OCI-LY7 (cell line): Measurements from ENCODE around the gene FERMT2. TPM values are rescaled to one million over a fixed set of nuclear protein-coding genes. Genes with fewer than 3 reads are reported as not detected.

ENCODE experiments used
- BruUV-seq: library from RNA; stranded (reverse); fragments of 400-500 nt; replicated peaks from 2 replicates; lab custom pipeline; 2021; lab: Mats Ljungman, UMichigan
- CTCF ChIA-PET: fragments of 300-600 bp; sonication (Branson Sonifier 250); formaldehyde crosslinking; loops from one replicate; lab custom pipeline; 2022; ENCODE audit warnings: antibody characterized with exemption; ENCODE audit not compliant: unreplicated experiment; lab: Charles Lee
- POLR2A ChIA-PET: fragments of 300-600 bp; sonication (Branson Sonifier 250); formaldehyde crosslinking; loops from one replicate; lab custom pipeline; 2022; ENCODE audit warnings: antibody characterized with exemption; lab: Charles Lee
- DNase-seq: peaks from one replicate; pipeline ENCODE4 v3.0.0-alpha.2; 2015; ENCODE audit warnings: low spot score
- H2AFZ ChIP-seq: fragments of 200-600 bp; sonication (generic), shearing (Covaris generic); 2 replicates; pipeline ENCODE4 v1.6.1; 2014; ENCODE audit warnings: mild to moderate bottlenecking, antibody characterized with exemption, low read length, moderate library complexity
- H3K27ac ChIP-seq: fragments of 200-600 bp; sonication (generic); 2 replicates; pipeline ENCODE4 v1.5.1; 2014; ENCODE audit warnings: mixed run types, low read depth, mild to moderate bottlenecking, moderate library complexity, low read length, inconsistent platforms; ENCODE audit not compliant: poor library complexity, severe bottlenecking
- H3K36me3 ChIP-seq: fragments of 200-600 bp; sonication (generic); 2 replicates; pipeline ENCODE4 v1.6.1; 2014; ENCODE audit warnings: mild to moderate bottlenecking, antibody characterized with exemption, low read length, moderate library complexity, mixed read lengths; ENCODE audit not compliant: insufficient read depth
- H3K4me1 ChIP-seq: fragments of 200-600 bp; sonication (generic); 2 replicates; pipeline ENCODE4 v1.5.1; 2014; ENCODE audit warnings: mild to moderate bottlenecking, low read length; ENCODE audit not compliant: insufficient read depth, poor library complexity, severe bottlenecking
- H3K4me2 ChIP-seq: fragments of 200-600 bp; sonication (generic); 2 replicates; pipeline ENCODE4 v1.6.1; 2014; ENCODE audit warnings: mild to moderate bottlenecking, low read length
- H3K4me3 ChIP-seq: fragments of 200-600 bp; sonication (generic); 2 replicates; pipeline ENCODE4 v1.5.1; 2014; ENCODE audit warnings: mild to moderate bottlenecking, low read depth, low read length; ENCODE audit not compliant: poor library complexity, severe bottlenecking
- H3K79me2 ChIP-seq: fragments of 200-600 bp; sonication (generic); 2 replicates; pipeline ENCODE4 v1.6.1; 2016; ENCODE audit warnings: low read depth, mild to moderate bottlenecking, low read length, moderate library complexity, mixed read lengths; ENCODE audit not compliant: insufficient read depth
- H3K9me2 ChIP-seq: fragments of 200-600 bp; sonication (generic); 2 replicates; pipeline ENCODE4 v1.6.1; 2016; ENCODE audit warnings: mild to moderate bottlenecking, low read length, mixed read lengths; ENCODE audit not compliant: insufficient read depth
- H3K9me3 ChIP-seq: fragments of 200-600 bp; sonication (generic); 2 replicates; pipeline ENCODE4 v1.6.1; 2014; ENCODE audit warnings: mild to moderate bottlenecking, mixed run types, low read length, mixed read lengths
- H4K20me1 ChIP-seq: fragments of 200-600 bp; sonication (generic); 2 replicates; pipeline ENCODE4 v1.6.1; 2014; ENCODE audit warnings: mild to moderate bottlenecking, antibody characterized with exemption, low read length, moderate library complexity, mixed read lengths; ENCODE audit not compliant: insufficient read depth
- CTCF ChIP-seq: fragments of 200-600 bp; sonication (generic); conservative IDR thresholded peaks from 2 replicates; pipeline ENCODE4 v1.5.1; 2014; ENCODE audit warnings: mild to moderate bottlenecking, antibody characterized with exemption, low read length, moderate library complexity, mixed read lengths
- EZH2phosphoT487 ChIP-seq: fragments of 200-600 bp; sonication (generic); IDR thresholded peaks from 2 replicates; pipeline ENCODE4 v1.6.1; 2018; ENCODE audit warnings: low read depth, borderline replicate concordance, mild to moderate bottlenecking, mixed run types, antibody characterized with exemption, low read length, moderate library complexity, mixed read lengths
- intact Hi-C: fragments of 100-400 bp; cut with micrococcal nuclease; formaldehyde crosslinking; loops from one replicate; pipeline ENCODE4 v1.10.0; 2022; ENCODE audit not compliant: unreplicated experiment
- total RNA-seq, 2 experiments: library from RNA; depleted of rRNA in 1 of 2; stranded (reverse); fragments of >200 nt in 1 of 2; shearing (Covaris generic) in 1 of 2; gene quantifications; 2 replicates each; pipeline ENCODE4 v1.2.3, GENCODE V29; 2014 to 2022

Gene FERMT2
- total RNA-seq, 2 experiments from 2014 or later: not detected

- H4K20me1 ChIP-seq: no peaks in the 10 kb centered on the region
- intact Hi-C loops: no loop called here
- no peak for DNase-seq
- ChIA-PET POLR2A (interaction anchor here (0.6 to 0.7 kb wide), 2 partner anchors 23 to 101 kb away, joined by 3 to 6 read pairs; no protein-coding TSS in a partner anchor), CTCF (no interaction called here)
- H3K9me2 ChIP-seq: no peaks in the 10 kb centered on the region
- H3K4me3 ChIP-seq: no peak overlapping the region
- no peaks in the 10 kb centered on the region for H3K36me3 ChIP-seq
- no peaks in the 10 kb centered on the region for H3K9me3 ChIP-seq
- H3K4me2 ChIP-seq: no peak overlapping the region
- H3K27ac ChIP-seq: no peak overlapping the region
- no peaks in the 10 kb centered on the region for H3K79me2 ChIP-seq
- no peaks in the 10 kb centered on the region for H3K4me1 ChIP-seq
- TF ChIP-seq CTCF: no peak
- TF ChIP-seq EZH2phosphoT487: no peak
- no peak overlapping the region for H2AFZ ChIP-seq
- BruUV-seq: no TSS peak
These were observed 11.4 kb downstream of the FERMT2 start for GRCh38 chr14:52939427-52939826.

GRCh38 chr14:52937869-52938268 lies 13.0 kb downstream of the FERMT2 start:
- H3K9me3 ChIP-seq: no peaks in the 10 kb centered on the region
- BruUV-seq: no TSS peak
- no peaks in the 10 kb centered on the region for H4K20me1 ChIP-seq
- POLR2A ChIA-PET: interaction anchor here (0.8 kb wide), 1 partner anchor 22 kb away, joined by 3 read pairs; no protein-coding TSS in a partner anchor
- no peaks in the 10 kb centered on the region for H3K4me1 ChIP-seq
- H3K27ac ChIP-seq: no peak overlapping the region
- H3K4me3 ChIP-seq: no peak overlapping the region
- H2AFZ ChIP-seq: no peak overlapping the region
- H3K36me3 ChIP-seq: no peaks in the 10 kb centered on the region
- intact Hi-C loops: no loop called here
- no peaks in the 10 kb centered on the region for H3K79me2 ChIP-seq
- DNase-seq: no peak
- TF ChIP-seq CTCF (no peak), EZH2phosphoT487 (no peak)
- H3K4me2 ChIP-seq: no peak overlapping the region
- CTCF ChIA-PET: no interaction called here
- no peaks in the 10 kb centered on the region for H3K9me2 ChIP-seq

- no TSS peak for BruUV-seq
- H3K27ac ChIP-seq: no peak overlapping the region
- H3K79me2 ChIP-seq: no peaks in the 10 kb centered on the region
- H2AFZ ChIP-seq: no peak overlapping the region
- no peaks in the 10 kb centered on the region for H3K4me1 ChIP-seq
- H3K4me2 ChIP-seq: no peak overlapping the region
- POLR2A ChIA-PET: interaction anchor here (0.5 to 0.8 kb wide), 3 partner anchors 21 to 122 kb away, joined by 3 to 4 read pairs (median 4); no protein-coding TSS in a partner anchor
- H3K9me2 ChIP-seq: no peaks in the 10 kb centered on the region
- no peaks in the 10 kb centered on the region for H4K20me1 ChIP-seq
- CTCF ChIA-PET: no interaction called here
- no peak for DNase-seq
- H3K9me3 ChIP-seq: no peaks in the 10 kb centered on the region
- intact Hi-C loops: no loop called here
- no peak overlapping the region for H3K4me3 ChIP-seq
- TF ChIP-seq CTCF: no peak
- H3K36me3 ChIP-seq: no peaks in the 10 kb centered on the region
These were observed 13.5 kb downstream of the FERMT2 start for GRCh38 chr14:52937306-52937705.
